Breast epithelium (tissue), 3 donors: ENCODE data around the gene KLHL29.

Source experiments
- POLR2A ChIP-seq: fragments of 450-650 bp; IDR thresholded peaks from one replicate; pipeline ENCODE4 v1.6.1; 2016; ENCODE audit warnings: antibody characterized with exemption, mild to moderate bottlenecking, moderate library complexity
- POLR2AphosphoS5 ChIP-seq, 3 donors: sonication (generic); formaldehyde crosslinking; IDR thresholded peaks; one replicate each; pipeline ENCODE4 v1.6.1; 2017; ENCODE audit warnings: antibody characterized with exemption in 3 of 3
- TF ChIP-seq, protein P1 (sequence below), 3 donors: fragments of 450-650 bp; IDR thresholded peaks; one replicate each; pipeline ENCODE4 v1.5.1; 2016 to 2017; ENCODE audit warnings: antibody characterized with exemption in 3 of 3, mild to moderate bottlenecking in 3 of 3, moderate library complexity in 3 of 3

DNA sequence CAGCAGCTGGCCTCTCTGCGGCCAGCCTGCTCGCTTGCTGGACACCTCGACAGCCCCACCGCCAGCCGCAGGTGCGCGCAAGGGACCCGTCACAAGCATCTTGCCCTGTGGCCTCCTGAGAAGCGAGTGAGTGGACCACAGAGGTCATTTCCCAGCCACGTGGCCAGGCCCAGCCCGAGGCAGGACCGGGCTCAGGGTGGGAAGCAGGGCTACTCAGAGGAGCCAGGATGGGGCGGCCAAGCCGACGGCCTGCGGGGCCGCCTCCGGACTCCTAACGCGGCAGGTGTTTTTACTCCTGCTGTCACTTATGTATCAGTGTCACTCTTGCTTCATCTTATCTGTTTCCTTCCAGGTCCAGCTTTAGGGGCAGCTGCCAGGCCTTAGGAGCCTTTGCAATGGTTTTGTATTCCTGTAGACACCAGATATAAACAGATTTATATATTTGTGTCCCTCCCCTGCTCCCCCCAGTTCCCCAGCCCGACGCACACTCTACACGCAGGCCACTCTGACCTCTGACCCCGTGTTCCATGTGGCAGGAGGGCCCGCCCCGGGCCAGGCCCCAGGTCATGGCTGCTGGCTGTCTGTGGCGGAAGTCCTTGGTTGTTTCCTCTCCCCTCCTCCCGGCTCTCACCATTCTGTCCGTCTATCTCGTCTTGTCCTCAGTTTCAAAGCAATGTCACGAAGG, 305.6 kb downstream of the KLHL29 start:
- TF ChIP-seq, protein P1, sequence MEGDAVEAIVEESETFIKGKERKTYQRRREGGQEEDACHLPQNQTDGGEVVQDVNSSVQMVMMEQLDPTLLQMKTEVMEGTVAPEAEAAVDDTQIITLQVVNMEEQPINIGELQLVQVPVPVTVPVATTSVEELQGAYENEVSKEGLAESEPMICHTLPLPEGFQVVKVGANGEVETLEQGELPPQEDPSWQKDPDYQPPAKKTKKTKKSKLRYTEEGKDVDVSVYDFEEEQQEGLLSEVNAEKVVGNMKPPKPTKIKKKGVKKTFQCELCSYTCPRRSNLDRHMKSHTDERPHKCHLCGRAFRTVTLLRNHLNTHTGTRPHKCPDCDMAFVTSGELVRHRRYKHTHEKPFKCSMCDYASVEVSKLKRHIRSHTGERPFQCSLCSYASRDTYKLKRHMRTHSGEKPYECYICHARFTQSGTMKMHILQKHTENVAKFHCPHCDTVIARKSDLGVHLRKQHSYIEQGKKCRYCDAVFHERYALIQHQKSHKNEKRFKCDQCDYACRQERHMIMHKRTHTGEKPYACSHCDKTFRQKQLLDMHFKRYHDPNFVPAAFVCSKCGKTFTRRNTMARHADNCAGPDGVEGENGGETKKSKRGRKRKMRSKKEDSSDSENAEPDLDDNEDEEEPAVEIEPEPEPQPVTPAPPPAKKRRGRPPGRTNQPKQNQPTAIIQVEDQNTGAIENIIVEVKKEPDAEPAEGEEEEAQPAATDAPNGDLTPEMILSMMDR (IDR thresholded peaks at IDR 0.05) = no peak
- no peak for TF ChIP-seq POLR2A
- no peak for TF ChIP-seq POLR2AphosphoS5 (IDR thresholded peaks at IDR 0.05)
